ENCODE data around the gene DOCK1.

DOCK1 gene

DNA sequence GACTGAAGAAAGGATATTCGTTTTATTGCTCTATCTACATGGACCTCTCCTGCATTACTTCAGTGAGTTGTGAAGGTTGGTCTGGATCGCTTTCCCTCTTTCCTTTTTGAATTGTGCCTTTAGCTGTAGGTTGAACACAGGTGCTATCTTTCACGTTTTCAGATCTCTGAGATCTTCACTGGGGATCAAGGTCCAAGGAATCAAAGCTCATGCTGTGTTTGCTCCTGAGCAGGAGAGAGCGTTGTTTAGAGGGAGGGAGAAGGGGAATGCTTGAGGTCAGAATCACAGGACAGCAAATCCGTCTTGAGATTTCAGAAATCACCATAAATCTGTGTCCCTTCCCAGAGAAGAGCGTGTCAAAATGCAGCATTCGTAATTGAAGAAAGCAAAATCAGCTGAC is 186.1 kb downstream of the DOCK1 start:
- DNase-seq = no peak

DNA sequence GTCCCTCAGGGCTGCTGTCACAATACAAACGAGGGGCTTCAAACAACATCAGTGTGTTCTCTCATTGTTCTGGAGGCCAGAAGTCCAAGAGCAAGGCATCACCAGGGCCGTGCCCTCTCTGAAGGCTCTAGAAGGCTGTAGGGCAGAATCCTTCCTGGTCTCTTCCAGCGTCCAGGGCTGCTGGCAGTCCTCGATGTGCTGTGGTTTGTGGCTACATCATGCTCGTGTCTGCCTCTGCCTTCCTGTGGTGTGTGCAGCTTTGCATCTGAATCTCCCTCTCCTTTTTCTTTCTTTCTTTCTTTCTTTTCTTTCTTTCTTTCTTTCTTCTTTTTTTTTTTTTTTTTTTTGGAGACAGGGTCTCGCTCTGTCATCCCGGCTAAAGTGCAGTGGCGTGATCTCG is 187.7 kb downstream of the DOCK1 start:
- DNase-seq = no peak

DNA sequence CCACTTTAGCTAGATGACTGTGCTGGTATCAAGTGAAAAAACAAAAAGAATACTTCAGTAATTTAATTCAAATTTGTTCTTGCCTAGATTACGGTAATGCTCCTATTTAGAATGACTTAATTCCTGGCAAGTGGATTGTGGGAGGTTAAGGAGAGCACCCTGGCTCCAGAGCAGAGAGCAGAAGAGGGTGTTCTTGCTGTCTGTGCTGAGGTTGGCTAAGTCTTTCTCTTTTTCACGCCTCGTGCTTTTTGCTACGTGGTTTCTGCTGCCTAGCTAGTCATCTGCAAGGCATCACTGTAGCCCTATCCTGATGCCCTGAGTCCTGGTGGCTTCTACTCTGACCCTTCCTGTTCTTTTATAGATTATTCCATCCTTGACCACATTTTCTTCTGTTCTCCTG is 189.8 kb downstream of the DOCK1 start:
- DNase-seq = no peak

DNA sequence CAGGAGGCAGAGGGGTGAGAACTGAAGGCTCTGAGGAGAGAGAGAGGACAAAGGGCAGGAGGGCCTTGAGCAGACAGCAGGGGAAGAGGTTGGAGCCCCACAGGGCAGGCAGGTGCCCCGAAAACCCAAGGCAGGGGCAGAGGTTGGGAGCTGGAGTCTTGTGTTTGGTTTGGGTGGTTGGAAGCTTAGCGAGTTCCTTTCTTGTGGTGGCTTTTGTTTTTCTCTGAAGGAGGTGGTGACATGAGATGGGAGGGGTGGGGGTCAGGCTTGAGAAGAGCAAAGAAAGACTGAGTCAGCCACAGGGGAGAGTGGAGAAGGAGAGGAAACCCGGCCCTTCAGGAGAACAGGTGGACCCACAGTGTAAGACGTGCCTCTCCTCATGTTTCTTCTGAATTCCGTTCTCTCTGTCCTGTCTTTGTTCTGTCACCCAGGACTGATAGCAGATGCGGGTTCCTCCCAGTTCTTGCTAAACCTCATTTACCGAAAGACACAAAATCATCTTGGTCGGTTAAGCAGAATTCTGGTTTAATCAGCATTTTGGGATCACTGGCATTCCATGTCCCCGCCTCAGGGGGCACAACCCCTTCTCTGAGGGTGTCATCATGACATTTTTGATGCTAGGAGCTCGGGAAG is 195.9 kb downstream of the DOCK1 start:
- no peak for DNase-seq

DNA sequence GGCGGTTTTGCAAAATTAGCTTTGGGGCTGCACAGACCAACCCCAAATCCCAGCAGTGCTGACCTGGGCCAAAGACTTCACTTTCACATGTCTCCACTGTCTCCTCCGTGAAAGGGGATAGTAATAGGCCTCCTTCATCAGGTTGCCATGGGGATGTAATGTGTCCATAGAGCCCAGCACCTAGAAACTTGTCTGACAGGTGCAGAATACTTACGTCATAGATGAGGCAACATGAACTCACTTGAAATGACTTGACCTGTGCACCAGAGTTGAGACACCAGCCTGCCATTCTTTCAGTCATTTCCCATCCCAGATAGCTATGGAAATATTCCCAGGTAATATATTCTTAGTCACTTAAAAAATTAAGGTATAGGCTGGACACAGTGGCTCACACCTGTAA is 196.9 kb downstream of the DOCK1 start:
- no peak for DNase-seq

DNA sequence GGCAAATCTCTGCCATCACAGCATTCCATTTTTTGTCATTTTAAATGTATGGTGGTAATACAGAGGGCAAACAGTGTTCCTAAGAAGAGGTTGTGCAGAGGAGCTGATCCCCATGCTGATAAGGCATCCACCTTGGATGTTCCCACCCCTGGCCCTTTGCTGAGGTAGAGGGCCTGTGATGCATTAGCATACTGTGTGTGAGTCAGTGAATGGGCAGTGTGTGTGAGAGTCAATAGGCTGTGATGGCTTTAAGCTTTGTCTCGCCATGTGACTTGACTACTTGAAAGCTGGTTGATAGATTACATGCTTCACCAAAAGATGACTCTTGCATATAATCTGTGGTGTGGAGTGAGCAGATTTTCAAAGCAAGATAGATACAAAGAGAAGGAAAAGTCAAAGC is 209.9 kb downstream of the DOCK1 start:
- no peak for DNase-seq

DNA sequence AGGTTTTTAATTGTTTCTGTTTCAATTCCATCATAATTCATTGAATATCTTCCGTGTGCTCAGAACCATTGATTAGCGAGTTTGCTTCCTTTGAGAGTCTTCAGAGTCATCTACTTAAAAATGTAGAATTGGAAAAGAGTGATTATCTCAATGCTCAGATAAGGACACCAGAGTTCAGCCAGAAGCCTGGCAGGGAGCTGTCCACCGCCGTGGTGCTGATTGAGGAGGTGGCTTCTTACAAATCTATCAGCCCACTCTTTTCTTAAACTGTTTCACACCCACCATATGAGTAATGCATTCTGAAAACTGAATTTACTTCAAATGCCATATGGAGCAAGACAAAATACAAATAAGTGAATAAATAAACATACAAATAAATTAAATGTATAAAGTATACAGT is 211.9 kb downstream of the DOCK1 start:
- DNase-seq = peak; percentile 53

DNA sequence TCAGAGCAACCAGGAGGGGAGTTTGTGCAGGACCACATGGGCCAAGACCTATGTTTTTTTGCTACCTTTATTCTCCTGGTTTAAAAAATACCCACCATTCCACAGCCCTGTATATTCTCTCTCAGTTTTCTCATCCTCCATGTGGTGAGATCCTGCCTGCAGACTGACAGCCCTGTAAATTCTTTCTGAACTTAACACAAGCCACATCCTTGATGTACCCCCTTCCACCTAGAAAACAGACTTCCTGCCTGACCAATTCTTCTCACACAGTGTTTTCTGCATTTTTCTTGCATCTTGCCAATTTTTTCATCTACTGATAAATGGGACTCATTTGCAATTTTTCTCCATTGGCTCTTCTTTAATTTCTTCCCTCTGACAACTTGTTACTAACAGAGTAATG is 212.8 kb downstream of the DOCK1 start:
- DNase-seq = no peak

DNA sequence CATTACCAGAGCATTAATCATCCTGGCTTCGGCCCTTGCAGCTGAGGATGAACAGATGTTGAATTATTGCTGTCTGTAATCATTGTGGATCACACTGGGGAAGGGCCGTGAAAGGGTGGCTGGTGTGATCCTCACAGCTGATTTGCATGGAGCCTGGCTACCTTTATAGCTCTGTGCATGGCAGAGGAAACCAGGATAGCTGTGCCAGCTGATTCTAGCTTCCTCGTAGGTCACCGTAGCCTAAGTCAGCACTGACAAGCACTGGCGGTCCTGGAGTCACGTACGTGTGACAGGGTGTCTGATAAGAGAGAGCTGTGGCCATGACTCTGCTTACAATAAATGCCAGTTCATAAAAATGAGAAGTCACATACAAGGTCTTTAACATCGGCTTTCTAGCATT is 214.7 kb downstream of the DOCK1 start:
- DNase-seq = no peak

DNA sequence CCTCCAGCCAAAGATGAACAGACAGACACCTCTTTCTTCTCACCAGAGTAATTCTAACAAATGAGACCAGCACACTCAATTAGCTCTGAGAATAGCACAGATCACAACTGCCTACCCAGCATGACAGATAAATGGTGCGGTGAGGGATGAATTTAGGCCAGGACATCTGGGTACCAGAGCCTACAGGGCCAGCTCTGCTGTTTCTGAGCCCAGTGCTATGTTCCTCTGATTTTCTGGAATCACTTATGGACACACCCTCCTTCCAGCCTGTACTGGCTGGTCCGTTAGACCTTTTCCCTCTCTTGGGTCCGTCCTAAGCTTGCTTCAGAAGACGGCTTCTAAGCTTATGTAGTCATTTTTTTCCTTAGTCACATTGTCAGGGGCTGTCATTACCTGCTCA is 217.6 kb downstream of the DOCK1 start:
- no peak for DNase-seq

DNA sequence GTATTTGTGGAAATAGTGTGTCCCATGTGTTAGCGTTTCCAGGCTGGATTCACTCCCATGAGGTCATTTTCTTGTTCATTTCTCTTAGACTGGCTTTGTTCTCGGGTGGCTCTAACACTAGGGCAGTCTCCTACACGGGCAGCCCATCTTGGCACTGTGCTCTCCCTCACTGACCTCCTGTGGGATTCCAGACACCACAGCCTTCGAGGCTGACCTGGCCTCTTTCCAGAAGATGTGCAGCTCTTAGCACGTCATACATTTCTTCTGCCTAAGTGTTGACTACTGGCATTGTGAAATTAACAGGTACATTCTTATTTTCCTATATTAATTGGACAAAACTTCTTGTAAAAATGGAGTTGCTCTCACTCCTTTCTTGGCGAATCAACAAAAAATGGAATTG is 218.4 kb downstream of the DOCK1 start:
- peak; percentile 35 for DNase-seq

DNA sequence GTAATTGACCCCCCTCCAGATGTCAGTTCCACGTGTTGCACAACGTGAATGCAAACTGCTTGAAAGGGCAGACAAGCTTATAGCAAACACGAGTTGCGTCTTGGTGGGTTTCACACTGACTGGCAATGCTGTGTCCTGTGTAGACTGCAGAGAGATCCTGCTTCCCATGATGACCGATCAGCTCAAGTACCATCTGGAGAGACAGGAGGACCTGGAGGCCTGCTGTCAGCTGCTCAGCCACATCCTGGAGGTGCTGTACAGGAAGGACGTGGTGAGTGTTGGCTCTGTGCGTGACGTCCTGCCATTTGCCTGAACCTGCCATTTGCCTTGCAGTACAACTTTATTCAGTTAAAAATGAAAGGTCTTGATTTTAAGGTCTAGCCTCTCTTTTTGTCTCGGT is 220.1 kb downstream of the DOCK1 start:
- no peak for DNase-seq

DNA sequence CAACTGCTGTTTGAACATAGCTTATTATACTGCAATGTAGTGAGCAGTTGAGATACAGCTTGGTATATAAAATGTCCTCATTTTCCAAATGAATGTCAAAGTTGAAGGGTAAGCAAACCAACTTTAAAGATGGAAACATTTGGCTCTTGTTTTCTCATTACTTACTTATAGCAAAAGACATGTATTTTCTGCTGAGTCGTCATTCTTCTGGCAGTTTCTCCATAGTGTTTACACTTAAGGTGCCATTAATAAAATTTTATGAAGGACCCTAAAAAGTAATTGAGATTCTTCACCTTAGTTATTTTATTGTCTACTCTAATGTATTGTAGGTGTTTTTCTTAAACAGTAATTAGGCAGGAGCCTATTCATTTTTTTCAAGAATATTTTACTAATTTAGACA is 222.6 kb downstream of the DOCK1 start:
- no peak for DNase-seq

DNA sequence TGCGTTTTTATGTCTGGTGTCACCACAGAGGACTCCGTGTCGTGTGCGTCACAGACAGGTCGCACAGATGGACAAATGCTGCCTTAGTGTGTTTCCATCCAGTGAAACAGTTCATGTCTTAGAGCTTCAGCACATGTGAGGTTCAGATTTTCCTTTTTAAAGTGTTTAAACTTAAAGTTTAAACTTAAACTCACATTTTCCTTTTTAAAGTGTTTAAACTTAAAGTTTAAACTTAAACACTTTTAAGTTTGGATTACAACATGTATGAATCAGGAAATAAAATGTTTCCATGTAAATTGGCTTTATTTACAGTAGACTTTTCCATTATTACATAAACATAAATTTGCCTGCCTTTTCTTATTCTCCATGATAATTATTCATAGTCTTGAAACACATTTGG is 223.9 kb downstream of the DOCK1 start:
- no peak for DNase-seq

DNA sequence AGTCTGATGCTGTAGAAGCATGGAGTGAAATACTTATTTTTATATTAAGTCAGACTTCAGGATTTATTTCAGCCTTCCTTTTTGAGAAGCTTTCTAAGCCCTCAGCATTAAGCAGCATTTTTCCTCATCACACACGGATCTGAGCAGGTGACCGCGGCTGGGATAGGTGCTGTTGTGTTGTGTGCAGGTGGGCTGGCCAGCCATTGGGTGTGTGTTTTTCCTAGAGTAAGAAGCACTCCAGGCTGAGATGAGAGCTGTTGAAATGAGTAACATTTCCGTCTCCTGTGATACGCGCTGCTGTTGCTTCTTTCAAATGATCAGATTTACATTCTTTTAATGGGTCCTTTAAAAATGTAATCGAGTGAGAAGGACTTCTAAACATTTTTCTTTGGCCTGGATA is 227.2 kb downstream of the DOCK1 start:
- DNase-seq = no peak

DNA sequence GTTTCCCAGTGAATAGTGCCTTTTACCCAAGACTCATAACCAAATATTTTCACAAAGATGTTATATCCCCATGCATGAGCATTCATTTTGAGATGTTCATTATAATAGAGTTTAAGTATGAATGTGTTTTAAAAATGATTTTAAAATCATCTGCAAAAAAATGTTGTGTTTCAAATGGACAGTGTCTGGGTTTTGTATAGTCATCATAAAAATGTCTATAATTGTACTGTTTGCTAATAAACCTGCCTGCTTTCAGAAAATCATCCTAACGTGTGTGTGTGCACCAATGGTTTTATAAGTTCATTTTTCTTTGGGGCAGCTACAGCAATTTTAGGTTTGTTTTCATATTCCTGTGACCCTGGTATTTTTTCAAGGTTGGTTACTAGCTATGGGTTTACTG is 228.0 kb downstream of the DOCK1 start:
- DNase-seq = no peak

DNA sequence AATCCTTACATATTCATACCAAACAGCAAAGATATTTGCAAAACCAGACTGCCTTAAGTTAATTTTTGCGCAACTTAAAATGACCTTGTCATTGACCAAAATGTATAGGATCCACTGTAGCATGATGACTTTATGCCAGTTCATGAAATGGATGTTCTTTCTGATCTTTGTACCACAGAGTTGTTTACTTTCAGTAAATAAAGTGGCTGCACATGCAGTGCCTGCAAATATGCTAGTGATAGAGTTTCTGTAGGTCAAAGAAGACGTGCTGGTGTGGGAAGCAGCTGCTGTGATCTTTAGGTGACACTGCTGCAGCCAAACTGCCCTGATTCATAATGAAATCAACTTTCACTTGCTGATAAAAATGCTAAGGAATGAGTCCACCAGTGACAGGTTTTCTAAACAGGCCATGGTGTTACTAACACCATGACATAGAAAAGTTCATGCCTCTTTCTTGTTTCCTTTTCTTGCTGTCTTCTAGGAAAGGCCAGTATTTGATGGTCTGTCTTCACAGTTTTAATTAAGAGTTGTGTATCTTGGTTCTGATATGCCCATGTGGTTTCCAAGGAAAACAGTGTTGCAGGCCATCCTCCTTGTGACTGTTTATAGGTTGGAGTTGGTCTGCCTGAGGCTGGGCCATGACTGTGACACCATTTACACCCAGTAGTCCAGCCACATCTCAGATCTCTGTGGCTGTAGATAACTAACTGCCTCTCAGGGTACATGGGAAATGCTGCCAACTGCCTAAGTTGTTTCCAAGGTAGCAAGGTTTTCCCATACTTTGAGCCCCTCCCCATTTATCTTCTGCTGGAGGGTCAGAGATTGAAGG is 228.7 kb downstream of the DOCK1 start:
- no peak for DNase-seq

DNA sequence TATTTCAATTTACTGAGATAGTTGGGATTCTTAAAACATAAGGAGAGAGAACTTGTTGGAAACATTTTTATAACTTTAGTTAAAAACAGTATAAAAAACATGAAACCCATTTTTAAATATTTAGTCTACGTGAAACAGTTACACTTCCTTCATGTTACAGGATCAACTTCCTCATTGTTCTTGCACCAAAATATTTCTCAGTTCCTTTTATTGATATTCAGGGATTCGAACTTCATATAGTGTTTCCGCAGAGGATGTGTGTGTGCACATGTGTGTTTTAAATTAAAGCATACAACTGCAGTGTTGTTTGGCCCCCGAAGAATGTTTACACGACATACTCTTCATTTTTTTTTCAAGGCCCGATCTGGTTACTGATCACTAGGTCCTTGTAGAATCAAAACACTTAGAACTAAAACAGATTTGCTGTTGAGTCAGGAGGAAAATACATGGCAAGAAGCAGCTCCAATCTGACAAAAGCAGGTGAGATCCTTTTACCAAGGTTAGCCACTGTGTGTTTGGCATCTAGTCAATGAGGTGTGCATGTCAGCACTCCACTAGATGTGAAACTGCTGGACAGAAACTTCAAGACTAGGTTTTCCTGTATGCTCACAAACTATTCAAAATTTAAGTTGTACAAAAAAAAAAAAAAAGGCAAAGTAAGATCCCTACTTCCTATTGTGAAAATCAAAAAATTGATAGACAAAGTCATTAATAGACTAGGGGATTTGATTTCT is 230.8 kb downstream of the DOCK1 start:
- no peak for DNase-seq

DNA sequence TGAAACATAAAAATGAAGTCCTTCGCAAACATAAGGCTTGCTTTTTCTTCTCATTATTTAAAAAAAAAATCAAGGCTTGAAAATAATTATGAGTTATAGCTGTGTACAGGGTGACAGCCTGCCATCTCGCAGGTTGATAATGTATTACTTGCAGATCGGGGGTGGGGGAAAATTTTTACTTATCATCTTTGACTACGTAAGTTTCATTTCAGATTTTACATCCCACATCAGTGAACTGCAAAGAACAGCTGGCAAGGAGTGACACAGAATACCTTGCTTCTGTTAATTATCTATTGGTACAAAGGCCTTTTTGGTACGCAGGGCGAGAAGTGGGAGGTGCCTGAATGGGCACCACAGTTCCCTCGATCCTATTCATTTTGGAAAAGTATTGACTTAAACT is 232.2 kb downstream of the DOCK1 start:
- DNase-seq = no peak

DNA sequence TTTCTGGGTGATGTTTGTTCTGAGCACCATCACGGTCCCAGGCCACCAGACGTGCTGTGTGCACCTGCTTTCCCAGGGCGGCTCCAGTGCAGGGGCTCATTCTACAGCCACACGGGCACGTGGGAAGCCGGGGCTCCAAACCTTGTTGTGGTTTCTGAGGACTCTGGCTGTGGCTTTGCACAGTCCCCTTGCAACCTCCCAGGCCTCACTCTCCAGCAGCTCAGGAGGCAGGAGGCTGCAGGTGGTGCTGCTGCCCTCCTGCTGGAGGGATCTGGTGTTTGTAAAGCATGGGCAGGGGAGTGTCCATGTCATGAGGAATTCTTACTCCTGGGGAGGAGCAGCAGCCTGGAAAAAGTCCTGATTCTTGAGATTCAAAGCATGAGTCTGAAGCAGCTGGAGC is 236.9 kb downstream of the DOCK1 start:
- no peak for DNase-seq

DNA sequence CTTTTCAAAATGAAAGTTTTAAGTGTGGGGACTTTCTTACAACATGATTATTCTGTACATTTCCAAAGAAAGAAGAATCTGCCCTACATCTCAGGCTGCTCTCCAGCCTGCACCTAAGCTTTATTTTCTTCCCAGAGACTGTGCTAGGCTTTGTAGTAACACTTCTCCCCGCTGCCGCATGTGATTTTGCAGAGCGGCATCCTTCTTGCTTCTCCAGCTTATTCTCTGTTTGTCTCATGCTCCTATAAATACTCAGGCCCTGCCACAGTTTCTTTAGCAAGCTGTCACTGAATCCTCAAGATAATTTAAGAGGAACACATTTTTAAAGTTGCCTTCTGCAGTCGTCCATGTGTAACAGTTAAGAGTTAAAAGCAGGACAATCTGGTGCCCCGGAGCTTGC is 237.6 kb downstream of the DOCK1 start:
- DNase-seq = no peak

DNA sequence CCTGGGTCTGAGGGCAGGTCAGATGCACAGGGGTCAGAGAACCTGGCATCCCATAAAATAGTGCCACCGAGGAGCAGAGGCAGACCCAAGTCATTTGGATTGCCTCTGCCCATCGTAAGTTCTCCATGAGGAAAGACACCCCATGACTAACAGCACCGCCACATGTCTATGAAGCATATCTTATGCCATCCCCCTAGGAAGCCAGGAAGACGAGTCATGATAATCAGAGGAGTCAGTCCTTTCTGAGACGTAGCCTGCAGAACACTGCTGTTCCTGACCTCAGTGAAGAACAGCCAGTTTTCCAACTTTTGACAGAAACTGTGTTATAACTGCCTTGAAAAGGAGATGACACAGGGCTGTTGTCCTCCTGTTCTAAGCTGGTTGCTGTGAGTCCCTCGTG is 239.9 kb downstream of the DOCK1 start:
- DNase-seq = peak; percentile 88

DNA sequence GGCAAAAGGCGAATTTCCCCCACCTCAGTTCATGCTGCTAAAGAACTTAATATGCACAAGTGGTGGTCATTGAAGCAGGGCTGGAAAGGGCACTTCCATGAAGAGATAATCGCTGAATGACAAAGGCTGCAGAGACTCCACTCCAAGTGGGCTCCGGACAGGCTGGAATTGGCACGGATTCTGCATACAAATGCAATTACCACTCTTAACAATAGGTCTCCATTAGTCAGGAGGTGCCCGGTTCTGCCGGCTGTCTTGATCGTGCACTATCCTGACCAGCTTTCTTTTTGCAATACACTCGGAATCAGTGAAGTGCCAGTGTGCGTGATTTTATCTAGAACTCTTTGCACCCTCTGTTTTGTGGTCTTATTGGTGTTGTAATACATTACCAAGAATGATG is 241.4 kb downstream of the DOCK1 start:
- DNase-seq = no peak

Data from fibroblast of skin of abdomen (primary cell).